PC-9 (cell line): Measurements from ENCODE around the gene USP22.

Experiments
- CTCF ChIP-seq: fragments of 200-600 bp; sonication (generic); conservative IDR thresholded peaks from 2 replicates; pipeline ENCODE4 v1.6.1; 2017; ENCODE audit warnings: mixed run types, antibody characterized with exemption, mild to moderate bottlenecking, moderate library complexity
- EZH2 ChIP-seq: fragments of 200-600 bp; sonication (generic); IDR thresholded peaks from 2 replicates; pipeline ENCODE4 v1.8.0; 2017; ENCODE audit warnings: antibody characterized with exemption, low read depth

DNA sequence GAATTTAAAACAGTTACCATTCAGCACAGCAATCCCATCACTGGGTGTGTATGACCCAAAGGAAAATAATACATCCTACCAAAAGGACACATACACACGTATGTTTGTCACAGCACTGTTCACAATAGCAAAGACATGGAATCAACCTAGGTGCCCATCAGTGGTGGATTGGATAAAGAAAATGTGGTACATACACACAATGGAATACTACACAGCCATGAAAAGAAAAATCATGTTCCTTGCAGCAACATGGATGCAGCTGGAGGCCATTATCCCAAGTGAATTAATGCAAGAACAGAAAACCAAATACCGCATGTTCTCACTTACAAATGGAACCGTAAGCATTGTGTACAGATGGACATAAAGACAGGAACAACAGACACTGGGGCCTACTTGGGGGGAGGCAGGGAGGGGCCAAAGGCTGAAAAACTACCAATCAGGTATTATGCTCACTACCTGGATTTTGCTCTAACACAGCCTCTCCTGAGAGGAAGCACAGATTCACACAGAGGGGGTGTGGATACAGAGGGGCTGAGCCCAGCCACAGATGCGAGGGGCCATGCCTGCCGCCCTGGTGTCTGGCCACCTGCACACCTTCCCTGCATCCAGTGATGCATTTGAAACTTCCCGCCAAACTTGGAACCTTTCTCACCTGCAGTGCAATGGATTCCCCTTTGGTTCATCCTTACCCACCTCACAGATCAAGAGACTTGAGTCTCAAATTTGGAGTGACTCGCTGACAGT, 55.9 kb downstream of the USP22 start:
- TF ChIP-seq CTCF (no peak), EZH2 (no peak)
